ENCODE measurements around the gene AGPAT3.
A peak's percentile ranks its signal among the peaks of the same experiment; 100 is the strongest.

AGPAT3 gene

DNA sequence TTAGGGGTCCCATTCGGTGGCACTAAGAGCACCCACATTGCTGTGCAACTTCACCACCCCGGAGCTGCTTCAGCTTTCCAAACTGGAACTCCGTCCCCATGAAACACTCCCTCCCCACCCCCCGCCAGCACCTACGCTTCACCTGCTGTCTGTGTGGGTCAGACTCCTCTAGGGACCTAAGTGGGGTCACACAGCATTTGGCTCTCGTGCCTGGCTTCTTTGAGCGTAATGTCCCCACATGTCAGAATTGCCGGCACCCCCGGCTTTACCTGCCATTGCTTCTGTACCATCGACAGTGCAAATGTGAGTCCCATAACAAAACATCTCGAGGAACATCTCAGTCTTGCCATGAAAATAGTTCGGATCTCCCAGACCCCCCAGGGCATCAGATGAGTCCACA lies 35.9 kb upstream of the AGPAT3 start:
- no peaks in the 10 kb centered on the region for H3K4me1 ChIP-seq (ENCODE audit: control insufficient read depth, insufficient read depth, low read length)
- no peaks in the 10 kb centered on the region for H3K9me3 ChIP-seq (ENCODE audit: control insufficient read depth, insufficient read depth, low read depth, low read length)
- H3K27ac ChIP-seq (ENCODE audit: extremely low read depth, low read depth, low read length), result no peak overlapping the region
- POLR2A ChIA-PET, result no interaction called here
- CTCF ChIA-PET, result interaction anchor here (3.0 kb wide), 1 partner anchor 110 kb away, joined by 9 read pairs; no protein-coding TSS in a partner anchor
- H3K4me3 ChIP-seq (ENCODE audit: low read depth, low read length), result no peak overlapping the region
- TF ChIP-seq, protein P1, sequence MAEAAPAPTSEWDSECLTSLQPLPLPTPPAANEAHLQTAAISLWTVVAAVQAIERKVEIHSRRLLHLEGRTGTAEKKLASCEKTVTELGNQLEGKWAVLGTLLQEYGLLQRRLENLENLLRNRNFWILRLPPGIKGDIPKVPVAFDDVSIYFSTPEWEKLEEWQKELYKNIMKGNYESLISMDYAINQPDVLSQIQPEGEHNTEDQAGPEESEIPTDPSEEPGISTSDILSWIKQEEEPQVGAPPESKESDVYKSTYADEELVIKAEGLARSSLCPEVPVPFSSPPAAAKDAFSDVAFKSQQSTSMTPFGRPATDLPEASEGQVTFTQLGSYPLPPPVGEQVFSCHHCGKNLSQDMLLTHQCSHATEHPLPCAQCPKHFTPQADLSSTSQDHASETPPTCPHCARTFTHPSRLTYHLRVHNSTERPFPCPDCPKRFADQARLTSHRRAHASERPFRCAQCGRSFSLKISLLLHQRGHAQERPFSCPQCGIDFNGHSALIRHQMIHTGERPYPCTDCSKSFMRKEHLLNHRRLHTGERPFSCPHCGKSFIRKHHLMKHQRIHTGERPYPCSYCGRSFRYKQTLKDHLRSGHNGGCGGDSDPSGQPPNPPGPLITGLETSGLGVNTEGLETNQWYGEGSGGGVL (tag by site-specific recombination; IDR thresholded peaks at IDR 0.05), result no peak
- TF ChIP-seq, protein P2, sequence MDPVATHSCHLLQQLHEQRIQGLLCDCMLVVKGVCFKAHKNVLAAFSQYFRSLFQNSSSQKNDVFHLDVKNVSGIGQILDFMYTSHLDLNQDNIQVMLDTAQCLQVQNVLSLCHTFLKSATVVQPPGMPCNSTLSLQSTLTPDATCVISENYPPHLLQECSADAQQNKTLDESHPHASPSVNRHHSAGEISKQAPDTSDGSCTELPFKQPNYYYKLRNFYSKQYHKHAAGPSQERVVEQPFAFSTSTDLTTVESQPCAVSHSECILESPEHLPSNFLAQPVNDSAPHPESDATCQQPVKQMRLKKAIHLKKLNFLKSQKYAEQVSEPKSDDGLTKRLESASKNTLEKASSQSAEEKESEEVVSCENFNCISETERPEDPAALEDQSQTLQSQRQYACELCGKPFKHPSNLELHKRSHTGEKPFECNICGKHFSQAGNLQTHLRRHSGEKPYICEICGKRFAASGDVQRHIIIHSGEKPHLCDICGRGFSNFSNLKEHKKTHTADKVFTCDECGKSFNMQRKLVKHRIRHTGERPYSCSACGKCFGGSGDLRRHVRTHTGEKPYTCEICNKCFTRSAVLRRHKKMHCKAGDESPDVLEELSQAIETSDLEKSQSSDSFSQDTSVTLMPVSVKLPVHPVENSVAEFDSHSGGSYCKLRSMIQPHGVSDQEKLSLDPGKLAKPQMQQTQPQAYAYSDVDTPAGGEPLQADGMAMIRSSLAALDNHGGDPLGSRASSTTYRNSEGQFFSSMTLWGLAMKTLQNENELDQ (tag by site-specific recombination; IDR thresholded peaks at IDR 0.05; ENCODE audit: low read depth), result no peak
- no peak for TF ChIP-seq ZNF248 (tag by site-specific recombination; IDR thresholded peaks at IDR 0.05)
- TF ChIP-seq ZNF426 (tag by site-specific recombination; IDR thresholded peaks at IDR 0.05), result no peak
- no peaks in the 10 kb centered on the region for H3K36me3 ChIP-seq (ENCODE audit: control insufficient read depth in 2 of 2, insufficient read depth in 1 of 2, low read length in 2 of 2)

- CTCF ChIA-PET, result interaction anchor here (3.0 kb wide), 1 partner anchor 109 kb away, joined by 9 read pairs; no protein-coding TSS in a partner anchor
- Histone ChIP-seq H3K27ac (ENCODE audit: extremely low read depth, low read depth, low read length) (no peak overlapping the region), H3K4me1 (ENCODE audit: control insufficient read depth, insufficient read depth, low read length) (no peaks in the 10 kb centered on the region), H3K36me3 (ENCODE audit: control insufficient read depth in 2 of 2, insufficient read depth in 1 of 2, low read length in 2 of 2) (no peaks in the 10 kb centered on the region), H3K9me3 (ENCODE audit: control insufficient read depth, insufficient read depth, low read depth, low read length) (no peaks in the 10 kb centered on the region), H3K4me3 (ENCODE audit: low read depth, low read length) (no peak overlapping the region)
- POLR2A ChIA-PET, result no interaction called here
- TF ChIP-seq ZBTB20 (tag by site-specific recombination; IDR thresholded peaks at IDR 0.05), result no peak
- TF ChIP-seq ZIC2 (tag by site-specific recombination; IDR thresholded peaks at IDR 0.05), result peak; percentile 48
Observed at GRCh38 chr21:43829575-43830119, 35.4 kb upstream of the AGPAT3 start.

DNA sequence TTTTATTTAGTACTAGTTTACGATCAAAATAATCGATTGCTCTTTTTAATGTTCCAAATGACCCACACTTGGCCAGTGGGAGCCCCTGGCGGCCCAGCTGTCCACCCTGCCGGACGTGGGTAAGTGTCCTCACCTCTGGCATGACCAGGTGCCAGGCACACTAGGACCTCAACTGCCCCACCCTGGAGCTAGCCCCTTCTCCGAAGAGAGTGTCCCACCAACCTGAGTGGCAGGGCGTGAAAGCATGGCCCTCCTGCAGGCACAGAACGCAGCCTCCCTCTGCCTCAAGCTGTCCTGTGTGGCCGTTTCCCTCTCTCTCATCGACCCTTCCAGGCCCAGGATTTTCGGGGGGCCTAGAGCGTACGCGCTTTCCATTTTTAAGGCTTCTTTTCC lies 32.9 kb upstream of the AGPAT3 start:
- no peak overlapping the region for H3K4me3 ChIP-seq (ENCODE audit: low read depth, low read length)
- no peaks in the 10 kb centered on the region for H3K4me1 ChIP-seq (ENCODE audit: control insufficient read depth, insufficient read depth, low read length)
- no peak overlapping the region for H3K27ac ChIP-seq (ENCODE audit: extremely low read depth, low read depth, low read length)
- no peaks in the 10 kb centered on the region for H3K9me3 ChIP-seq (ENCODE audit: control insufficient read depth, insufficient read depth, low read depth, low read length)
- ChIA-PET CTCF (interaction anchor here (0.6 to 3.0 kb wide), 2 partner anchors 10 to 107 kb away, joined by 3 to 9 read pairs; no protein-coding TSS in a partner anchor), POLR2A (no interaction called here)
- no peaks in the 10 kb centered on the region for H3K36me3 ChIP-seq (ENCODE audit: control insufficient read depth in 2 of 2, insufficient read depth in 1 of 2, low read length in 2 of 2)
- TF ChIP-seq, protein P3, sequence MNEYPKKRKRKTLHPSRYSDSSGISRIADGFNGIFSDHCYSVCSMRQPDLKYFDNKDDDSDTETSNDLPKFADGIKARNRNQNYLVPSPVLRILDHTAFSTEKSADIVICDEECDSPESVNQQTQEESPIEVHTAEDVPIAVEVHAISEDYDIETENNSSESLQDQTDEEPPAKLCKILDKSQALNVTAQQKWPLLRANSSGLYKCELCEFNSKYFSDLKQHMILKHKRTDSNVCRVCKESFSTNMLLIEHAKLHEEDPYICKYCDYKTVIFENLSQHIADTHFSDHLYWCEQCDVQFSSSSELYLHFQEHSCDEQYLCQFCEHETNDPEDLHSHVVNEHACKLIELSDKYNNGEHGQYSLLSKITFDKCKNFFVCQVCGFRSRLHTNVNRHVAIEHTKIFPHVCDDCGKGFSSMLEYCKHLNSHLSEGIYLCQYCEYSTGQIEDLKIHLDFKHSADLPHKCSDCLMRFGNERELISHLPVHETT (tag by site-specific recombination; IDR thresholded peaks at IDR 0.05), result no peak
- TF ChIP-seq ZNF202 (tag by site-specific recombination; IDR thresholded peaks at IDR 0.05; ENCODE audit: borderline replicate concordance) (no peak), ZNF311 (tag by site-specific recombination; IDR thresholded peaks at IDR 0.05; ENCODE audit: borderline replicate concordance) (no peak), ZNF558 (tag by site-specific recombination; IDR thresholded peaks at IDR 0.05) (no peak), ZBTB8A (tag by site-specific recombination; IDR thresholded peaks at IDR 0.05) (no peak), BCL11A (tag by site-specific recombination; IDR thresholded peaks at IDR 0.05; ENCODE audit: low read depth) (no peak), ZNF18 (tag by site-specific recombination; IDR thresholded peaks at IDR 0.05) (no peak), ZBTB10 (tag by site-specific recombination; IDR thresholded peaks at IDR 0.05) (no peak), ZNF2 (tag by site-specific recombination; IDR thresholded peaks at IDR 0.05) (no peak), ZNF626 (tag by site-specific recombination; IDR thresholded peaks at IDR 0.05) (no peak), GFI1B (tag by site-specific recombination; IDR thresholded peaks at IDR 0.05) (no peak), ZNF133 (tag by site-specific recombination; IDR thresholded peaks at IDR 0.05) (no peak), ZNF341 (tag by site-specific recombination; IDR thresholded peaks at IDR 0.05; ENCODE audit: low read depth) (no peak), ZNF555 (tag by site-specific recombination; conservative IDR thresholded peaks at IDR 0.05) (no peak)
- TF ChIP-seq, protein P4, sequence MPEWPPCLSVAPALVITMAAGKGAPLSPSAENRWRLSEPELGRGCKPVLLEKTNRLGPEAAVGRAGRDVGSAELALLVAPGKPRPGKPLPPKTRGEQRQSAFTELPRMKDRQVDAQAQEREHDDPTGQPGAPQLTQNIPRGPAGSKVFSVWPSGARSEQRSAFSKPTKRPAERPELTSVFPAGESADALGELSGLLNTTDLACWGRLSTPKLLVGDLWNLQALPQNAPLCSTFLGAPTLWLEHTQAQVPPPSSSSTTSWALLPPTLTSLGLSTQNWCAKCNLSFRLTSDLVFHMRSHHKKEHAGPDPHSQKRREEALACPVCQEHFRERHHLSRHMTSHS (tag by site-specific recombination; IDR thresholded peaks at IDR 0.05), result no peak
